Activated T-cell treated with anti-CD3 and anti-CD28 coated beads for 24 hours (primary cell): ENCODE results near the gene GSG1L.
A peak's percentile ranks its signal among the peaks of the same experiment; 100 is the strongest.
"Not testable (repeated sequence)": the region's sequence is repeated elsewhere in the genome, so short reads cannot be mapped to it uniquely, and the experiment has no call there.

Experiments used
- DNase-seq: peaks from one replicate; pipeline ENCODE4 v3.0.0-alpha.2; 2020; ENCODE audit warnings: low read depth

The GSG1L gene

DNA sequence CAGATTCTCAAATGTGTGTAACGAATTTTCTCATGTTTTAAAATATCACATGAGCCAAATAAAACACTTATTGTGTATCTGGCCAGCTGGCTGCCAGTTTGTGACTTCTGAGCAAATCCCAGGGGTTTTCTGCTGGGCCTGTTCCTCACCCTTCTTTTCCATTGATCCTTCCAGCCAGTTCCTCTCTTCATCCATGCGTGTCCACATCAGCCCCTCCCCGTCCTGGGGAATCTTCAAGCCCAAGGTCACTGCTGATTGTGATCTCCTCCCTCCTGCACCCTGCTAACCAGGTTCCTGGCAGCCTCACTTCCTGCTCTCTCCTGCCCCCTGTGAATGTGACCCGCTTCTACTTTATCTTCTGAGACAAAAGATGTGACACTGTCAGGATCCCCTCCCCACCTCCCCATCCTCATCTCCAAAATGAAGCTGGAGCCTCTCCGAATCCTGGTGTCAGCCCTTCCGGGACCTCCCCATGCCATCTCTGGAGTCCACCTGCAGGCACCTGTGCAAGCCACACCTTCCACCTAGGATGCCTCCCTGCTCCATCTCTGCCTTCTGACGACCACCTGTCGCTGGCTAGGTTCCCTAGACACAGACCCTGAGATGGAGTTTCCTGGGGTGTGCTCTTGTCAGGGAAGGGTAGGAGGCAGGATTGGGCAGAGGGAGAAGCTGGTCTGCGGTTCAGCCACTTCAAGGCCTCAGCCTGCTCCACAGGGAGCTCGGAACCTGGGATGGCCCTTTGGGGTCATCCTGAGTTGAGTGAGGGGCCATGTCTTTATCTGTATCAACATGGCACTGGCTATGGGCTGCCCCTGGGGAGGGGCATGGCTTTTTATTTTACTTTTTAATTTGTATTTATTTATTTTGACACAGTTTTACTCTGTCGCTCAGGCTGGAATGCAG, 308.5 kb downstream of the GSG1L start:
- DNase-seq: no peak

DNA sequence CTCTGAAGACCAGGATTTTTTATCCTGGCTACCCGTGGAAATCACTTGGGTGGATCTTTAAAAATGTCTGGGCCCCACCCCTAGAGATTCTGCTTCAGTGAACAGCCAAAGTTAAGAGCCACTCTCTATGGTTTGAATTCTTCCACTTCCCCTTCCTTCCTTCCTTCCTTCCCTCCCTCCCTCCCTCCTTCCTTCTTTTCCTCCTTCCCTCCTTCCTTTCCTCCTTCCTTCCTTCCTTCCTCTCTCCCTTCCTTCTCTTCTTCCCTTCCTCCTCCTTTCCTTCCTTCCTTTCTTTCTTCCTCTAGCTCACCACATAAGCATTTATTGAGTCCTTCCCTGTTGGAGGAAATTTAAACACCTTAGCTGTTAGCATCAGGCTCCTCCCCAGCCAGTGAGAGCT, 310.0 kb downstream of the GSG1L start:
- DNase-seq: no peak

GRCh38 chr16:27752241-27752640, 311.3 kb downstream of the GSG1L start:
- no peak for DNase-seq

DNA sequence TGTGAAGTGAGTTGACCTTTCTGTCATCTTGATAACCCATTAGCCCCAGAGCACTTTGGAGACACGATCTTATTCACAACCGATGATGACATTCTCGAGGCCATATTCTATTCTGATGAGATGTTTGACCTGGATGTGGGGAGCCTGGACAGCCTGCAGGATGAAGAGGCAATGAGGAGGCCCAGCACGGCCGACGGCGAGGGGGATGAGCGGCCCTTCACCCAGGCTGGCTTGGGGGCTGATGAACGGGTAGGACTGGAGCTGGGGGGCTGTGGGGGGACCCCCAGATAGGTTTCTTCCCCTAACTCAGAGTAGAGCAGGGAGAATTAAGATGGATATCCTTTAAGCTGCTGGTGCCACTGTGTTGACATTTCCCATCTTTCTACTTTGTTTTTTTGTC, 311.8 kb downstream of the GSG1L start:
- DNase-seq: no peak

- no peak for DNase-seq
Observed at GRCh38 chr16:27751233-27751632, 312.3 kb downstream of the GSG1L start.

- no peak for DNase-seq
Observed at GRCh38 chr16:27749946-27750345, 313.6 kb downstream of the GSG1L start.

DNA sequence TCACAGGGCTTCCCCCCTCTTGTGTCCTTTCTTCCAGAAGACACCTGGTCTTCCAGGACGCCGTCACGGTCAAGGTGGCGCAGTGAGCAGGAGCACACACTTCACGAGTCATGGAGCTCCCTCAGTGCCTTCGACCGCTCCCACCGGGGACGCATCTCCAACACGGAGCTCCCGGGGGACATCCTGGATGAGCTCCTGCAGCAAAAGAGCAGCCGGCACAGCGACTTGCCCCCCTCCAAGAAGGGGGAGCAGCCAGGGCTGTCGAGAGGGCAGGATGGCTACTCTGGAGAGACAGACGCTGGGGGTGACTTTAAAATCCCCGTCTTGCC, 314.0 kb downstream of the GSG1L start:
- no peak for DNase-seq

GRCh38 chr16:27748868-27749546, 314.5 kb downstream of the GSG1L start:
- peak; percentile 9 for DNase-seq

DNA sequence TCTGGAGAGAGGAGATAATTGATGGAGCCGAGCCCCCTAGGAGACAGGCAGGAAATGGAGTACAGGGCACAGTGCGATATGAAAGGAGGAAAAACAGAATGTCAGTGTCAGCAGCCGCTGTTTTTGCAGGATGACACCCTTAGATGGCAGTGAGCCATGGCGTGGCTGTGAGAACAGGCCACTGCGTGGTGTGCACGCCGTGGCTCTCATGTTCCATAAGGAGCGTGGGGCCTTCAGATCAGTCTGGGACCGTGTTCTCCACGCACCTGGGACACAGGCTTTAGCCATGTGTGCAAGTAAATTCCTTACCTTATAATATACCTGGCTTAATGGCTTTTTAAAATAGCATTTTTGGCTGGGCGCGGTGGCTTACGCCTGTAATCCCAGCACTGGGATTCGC, 315.6 kb downstream of the GSG1L start:
- no peak for DNase-seq

DNA sequence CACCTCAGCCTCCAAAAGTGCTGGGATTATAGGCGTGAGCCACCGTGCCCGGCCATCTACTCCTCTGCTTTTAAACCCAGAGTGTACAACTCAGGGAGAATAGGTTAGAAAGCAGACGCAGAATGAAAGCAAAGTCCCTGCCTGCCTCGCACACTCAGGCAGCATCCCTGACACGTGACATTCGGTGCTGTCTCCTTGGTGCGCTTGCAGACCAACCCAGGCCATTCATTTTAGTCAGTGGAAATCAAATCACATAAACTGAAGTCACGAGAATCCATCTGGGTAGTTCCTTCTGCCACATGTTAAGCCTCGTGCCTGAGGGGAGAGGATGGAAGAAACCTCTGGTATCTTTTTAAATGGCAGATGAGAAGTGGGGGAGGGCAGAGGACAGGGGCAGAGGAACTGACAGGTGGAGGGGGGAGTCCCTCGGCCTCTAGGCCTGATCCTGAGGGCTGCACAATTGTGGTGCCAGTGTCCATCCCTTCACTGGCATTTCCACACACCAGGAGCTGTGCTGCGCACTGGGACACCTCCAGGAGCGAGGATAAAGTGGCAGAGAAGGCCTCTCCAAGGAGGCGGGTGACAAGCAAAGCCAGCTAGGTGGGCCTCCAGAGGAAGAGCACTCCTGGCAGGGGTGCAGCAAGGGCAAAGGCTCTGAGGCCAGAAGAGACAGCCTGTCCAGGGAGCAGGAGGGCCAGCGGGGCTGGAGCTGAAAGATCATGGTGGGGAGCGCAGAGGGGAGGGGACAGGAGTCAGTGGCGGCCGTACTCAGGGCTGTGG, 317.2 kb downstream of the GSG1L start:
- no peak for DNase-seq

DNA sequence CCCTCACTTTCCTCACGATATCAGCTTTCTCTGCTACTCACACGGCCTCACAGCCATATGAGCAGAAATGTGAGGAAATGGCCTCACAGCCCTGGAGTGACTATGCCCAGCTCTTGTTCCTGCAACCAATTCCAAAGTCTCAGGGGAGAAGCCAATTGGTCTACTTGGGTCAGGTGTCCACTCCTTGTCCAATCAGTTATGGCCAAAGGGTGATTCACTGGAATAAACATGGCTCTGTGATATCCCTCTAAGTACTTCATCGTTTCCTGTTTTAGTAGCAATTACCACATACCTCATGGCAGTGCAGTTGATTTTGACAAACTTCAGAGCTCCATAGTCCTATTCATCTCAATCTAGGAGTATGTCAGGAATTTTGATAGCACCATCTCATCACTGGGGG, 318.2 kb downstream of the GSG1L start:
- no peak for DNase-seq

DNA sequence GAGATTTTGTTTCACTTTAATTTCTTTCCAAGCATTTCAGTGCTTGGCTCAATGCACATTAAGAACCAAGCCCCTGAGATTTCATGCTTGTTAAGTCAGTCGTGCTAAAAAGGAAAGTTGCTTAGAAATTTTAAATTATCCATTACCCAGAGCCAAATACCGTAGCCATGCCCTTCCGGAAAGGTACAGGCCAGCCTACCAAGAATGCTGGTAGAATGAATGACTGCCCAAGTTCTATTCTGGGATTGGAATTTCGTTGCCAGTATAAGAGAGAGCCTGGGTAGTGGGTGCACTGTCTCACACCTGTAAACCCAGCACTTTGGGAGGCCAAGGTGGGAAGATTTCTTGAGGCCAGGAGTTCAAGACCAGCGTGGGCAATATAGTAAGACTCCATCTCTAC, 319.6 kb downstream of the GSG1L start:
- DNase-seq: no peak

DNA sequence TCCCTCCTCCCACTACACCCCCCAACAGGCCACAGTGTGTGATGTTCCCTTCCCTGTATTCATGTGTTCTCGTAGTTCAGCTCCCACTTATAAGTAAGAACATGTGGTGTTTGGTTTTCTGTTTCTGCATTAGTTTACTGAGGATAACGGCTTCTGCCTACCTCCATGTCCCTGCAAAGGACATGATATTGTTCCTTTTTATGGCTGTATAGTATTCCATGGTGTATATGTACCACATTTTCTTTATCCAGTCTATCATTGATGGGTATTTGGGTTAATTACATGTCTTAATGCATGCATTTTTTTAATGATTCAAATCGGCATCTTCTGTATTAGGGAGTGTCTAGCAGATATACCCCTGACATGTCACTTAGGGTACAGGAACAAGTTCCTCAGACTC, 320.5 kb downstream of the GSG1L start:
- not testable (repeated sequence) for DNase-seq

- no peak for DNase-seq
Observed at GRCh38 chr16:27742333-27742732, 321.2 kb downstream of the GSG1L start.

- DNase-seq: no peak
Observed at GRCh38 chr16:27740496-27741201, 322.9 kb downstream of the GSG1L start.

- no peak for DNase-seq
Observed at GRCh38 chr16:27739606-27740357, 323.7 kb downstream of the GSG1L start.

DNA sequence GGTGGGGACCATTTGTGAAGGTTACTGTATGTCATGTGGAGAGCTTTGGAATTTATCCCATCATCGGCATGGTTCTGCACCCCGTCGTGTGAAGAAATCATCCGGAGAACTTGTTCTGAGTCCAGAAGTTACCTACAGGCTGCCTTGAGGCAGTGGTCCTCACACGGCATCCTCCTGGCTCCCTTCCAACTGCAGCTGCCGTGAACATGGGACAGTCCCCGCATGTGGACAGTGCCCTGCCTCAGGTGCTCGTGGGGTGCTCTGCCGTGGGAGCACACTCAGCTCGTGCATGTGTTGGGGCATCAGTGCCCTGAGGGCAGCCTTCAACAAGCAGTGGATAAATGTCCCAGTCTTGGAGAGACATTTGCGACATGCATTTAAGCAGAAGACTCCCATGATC, 324.9 kb downstream of the GSG1L start:
- no peak for DNase-seq
